ENCODE data around the gene NAA11. TPM values are rescaled to one million over a fixed set of nuclear protein-coding genes. Genes with fewer than 3 reads are reported as not detected.

The NAA11 gene
- total RNA-seq, 1 experiment from 2014 or later, result not detected

GRCh38 chr4:79298484-79298883, 27.4 kb downstream of the NAA11 start:
- intact Hi-C loops (cut with micrococcal nuclease; ENCODE audit: unreplicated experiment), result no loop called here

GRCh38 chr4:79298027-79298426, 27.8 kb downstream of the NAA11 start:
- H3K9me3 ChIP-seq (ENCODE audit: low read depth, low read length, poor library complexity, severe bottlenecking), result no peaks in the 10 kb centered on the region
- H3K36me3 ChIP-seq (ENCODE audit: insufficient read depth, low read length, poor library complexity, severe bottlenecking), result no peaks in the 10 kb centered on the region
- H3K27ac ChIP-seq (ENCODE audit: low read depth, low read length, poor library complexity, severe bottlenecking), result no peak overlapping the region
- no peak for TF ChIP-seq CTCF (conservative IDR thresholded peaks at IDR 0.05; ENCODE audit: low read depth, low read length)
- no peak for TF ChIP-seq EZH2 (IDR thresholded peaks at IDR 0.05; ENCODE audit: borderline replicate concordance, low read depth, low read length, poor library complexity, severe bottlenecking)
- H3K27me3 ChIP-seq (replicated peaks; ENCODE audit: insufficient read depth, low read depth, low read length, poor library complexity), result no peaks in the 10 kb centered on the region
- H3K4me1 ChIP-seq (ENCODE audit: insufficient read depth, low read length, poor library complexity, severe bottlenecking), result no peaks in the 10 kb centered on the region
- no peak for DNase-seq (ENCODE audit: low spot score)
- BruUV-seq (replicated peaks), result no TSS peak
- POLR2A ChIA-PET (ENCODE audit: low non-redundant PET), result no interaction called here
- H3K4me3 ChIP-seq (ENCODE audit: low read depth, low read length, poor library complexity, severe bottlenecking), result no peak overlapping the region
- intact Hi-C loops (cut with micrococcal nuclease; ENCODE audit: unreplicated experiment), result no loop called here
- CTCF ChIA-PET, result no interaction called here

More at GRCh38 chr4:79298484-79298883, 27.4 kb downstream of the NAA11 start:
- Histone ChIP-seq H3K4me3 (ENCODE audit: low read depth, low read length, poor library complexity, severe bottlenecking) (no peak overlapping the region), H3K9me3 (ENCODE audit: low read depth, low read length, poor library complexity, severe bottlenecking) (no peaks in the 10 kb centered on the region), H3K36me3 (ENCODE audit: insufficient read depth, low read length, poor library complexity, severe bottlenecking) (no peaks in the 10 kb centered on the region), H3K4me1 (ENCODE audit: insufficient read depth, low read length, poor library complexity, severe bottlenecking) (no peaks in the 10 kb centered on the region), H3K27ac (ENCODE audit: low read depth, low read length, poor library complexity, severe bottlenecking) (no peak overlapping the region), H3K27me3 (replicated peaks; ENCODE audit: insufficient read depth, low read depth, low read length, poor library complexity) (no peaks in the 10 kb centered on the region)
- no peak for TF ChIP-seq EZH2 (IDR thresholded peaks at IDR 0.05; ENCODE audit: borderline replicate concordance, low read depth, low read length, poor library complexity, severe bottlenecking)
- TF ChIP-seq CTCF (conservative IDR thresholded peaks at IDR 0.05; ENCODE audit: low read depth, low read length), result no peak
- BruUV-seq (replicated peaks), result no TSS peak
- DNase-seq (ENCODE audit: low spot score), result no peak
- POLR2A ChIA-PET (ENCODE audit: low non-redundant PET), result no interaction called here
- CTCF ChIA-PET, result no interaction called here

GRCh38 chr4:79297479-79297878, 28.4 kb downstream of the NAA11 start:
- no peak for DNase-seq (ENCODE audit: low spot score)
- no peaks in the 10 kb centered on the region for H3K4me1 ChIP-seq (ENCODE audit: insufficient read depth, low read length, poor library complexity, severe bottlenecking)
- no peak for TF ChIP-seq EZH2 (IDR thresholded peaks at IDR 0.05; ENCODE audit: borderline replicate concordance, low read depth, low read length, poor library complexity, severe bottlenecking)
- no peaks in the 10 kb centered on the region for H3K36me3 ChIP-seq (ENCODE audit: insufficient read depth, low read length, poor library complexity, severe bottlenecking)
- ChIA-PET POLR2A (ENCODE audit: low non-redundant PET) (no interaction called here), CTCF (no interaction called here)
- no peaks in the 10 kb centered on the region for H3K27me3 ChIP-seq (replicated peaks; ENCODE audit: insufficient read depth, low read depth, low read length, poor library complexity)
- intact Hi-C loops (cut with micrococcal nuclease; ENCODE audit: unreplicated experiment), result no loop called here
- BruUV-seq (replicated peaks), result no TSS peak
- no peaks in the 10 kb centered on the region for H3K9me3 ChIP-seq (ENCODE audit: low read depth, low read length, poor library complexity, severe bottlenecking)
- H3K27ac ChIP-seq (ENCODE audit: low read depth, low read length, poor library complexity, severe bottlenecking), result no peak overlapping the region
- no peak overlapping the region for H3K4me3 ChIP-seq (ENCODE audit: low read depth, low read length, poor library complexity, severe bottlenecking)

GRCh38 chr4:79296768-79297428, 29.0 kb downstream of the NAA11 start:
- CTCF ChIA-PET, result no interaction called here

More at GRCh38 chr4:79296768-79297428, 29.0 kb downstream of the NAA11 start:
- BruUV-seq (replicated peaks), result no TSS peak
- H3K4me3 ChIP-seq (ENCODE audit: low read depth, low read length, poor library complexity, severe bottlenecking), result no peak overlapping the region
- no peak for DNase-seq (ENCODE audit: low spot score)
- H3K9me3 ChIP-seq (ENCODE audit: low read depth, low read length, poor library complexity, severe bottlenecking), result no peaks in the 10 kb centered on the region
- intact Hi-C loops (cut with micrococcal nuclease; ENCODE audit: unreplicated experiment), result no loop called here
- H3K4me1 ChIP-seq (ENCODE audit: insufficient read depth, low read length, poor library complexity, severe bottlenecking), result no peaks in the 10 kb centered on the region
- TF ChIP-seq EZH2 (IDR thresholded peaks at IDR 0.05; ENCODE audit: borderline replicate concordance, low read depth, low read length, poor library complexity, severe bottlenecking) (no peak), CTCF (conservative IDR thresholded peaks at IDR 0.05; ENCODE audit: low read depth, low read length) (no peak)
- no peaks in the 10 kb centered on the region for H3K36me3 ChIP-seq (ENCODE audit: insufficient read depth, low read length, poor library complexity, severe bottlenecking)
- no peak overlapping the region for H3K27ac ChIP-seq (ENCODE audit: low read depth, low read length, poor library complexity, severe bottlenecking)
- POLR2A ChIA-PET (ENCODE audit: low non-redundant PET), result no interaction called here
- H3K27me3 ChIP-seq (replicated peaks; ENCODE audit: insufficient read depth, low read depth, low read length, poor library complexity), result no peaks in the 10 kb centered on the region
